Testis (tissue), 2 donors: ENCODE measurements around the gene CDK11B.
"Not testable (repeated sequence)": the region's sequence is repeated elsewhere in the genome, so short reads cannot be mapped to it uniquely, and the experiment has no call there.

Experiments
- POLR2A ChIP-seq: fragments of 450-650 bp; IDR thresholded peaks from one replicate; pipeline ENCODE4 v1.6.1; 2017; ENCODE audit warnings: antibody characterized with exemption, mild to moderate bottlenecking, moderate library complexity
- TF ChIP-seq, protein P1 (sequence below), 3 experiments: fragments of 450-650 bp in 2 of 3; fragments of 200-600 bp in 1 of 3; sonication (generic) in 1 of 3; IDR thresholded peaks; one replicate each; pipeline ENCODE4 v1.5.1; 2016 to 2019; ENCODE audit warnings: antibody characterized with exemption in 3 of 3, mild to moderate bottlenecking in 2 of 3, moderate library complexity in 1 of 3

GRCh38 chr1:1595341-1595740, 63.5 kb downstream of the CDK11B start:
- TF ChIP-seq, protein P1, sequence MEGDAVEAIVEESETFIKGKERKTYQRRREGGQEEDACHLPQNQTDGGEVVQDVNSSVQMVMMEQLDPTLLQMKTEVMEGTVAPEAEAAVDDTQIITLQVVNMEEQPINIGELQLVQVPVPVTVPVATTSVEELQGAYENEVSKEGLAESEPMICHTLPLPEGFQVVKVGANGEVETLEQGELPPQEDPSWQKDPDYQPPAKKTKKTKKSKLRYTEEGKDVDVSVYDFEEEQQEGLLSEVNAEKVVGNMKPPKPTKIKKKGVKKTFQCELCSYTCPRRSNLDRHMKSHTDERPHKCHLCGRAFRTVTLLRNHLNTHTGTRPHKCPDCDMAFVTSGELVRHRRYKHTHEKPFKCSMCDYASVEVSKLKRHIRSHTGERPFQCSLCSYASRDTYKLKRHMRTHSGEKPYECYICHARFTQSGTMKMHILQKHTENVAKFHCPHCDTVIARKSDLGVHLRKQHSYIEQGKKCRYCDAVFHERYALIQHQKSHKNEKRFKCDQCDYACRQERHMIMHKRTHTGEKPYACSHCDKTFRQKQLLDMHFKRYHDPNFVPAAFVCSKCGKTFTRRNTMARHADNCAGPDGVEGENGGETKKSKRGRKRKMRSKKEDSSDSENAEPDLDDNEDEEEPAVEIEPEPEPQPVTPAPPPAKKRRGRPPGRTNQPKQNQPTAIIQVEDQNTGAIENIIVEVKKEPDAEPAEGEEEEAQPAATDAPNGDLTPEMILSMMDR (IDR thresholded peaks at IDR 0.05) = not testable (repeated sequence)
- not testable (repeated sequence) for TF ChIP-seq POLR2A
